ENCODE data around the gene NDUFS5. TPM values are rescaled to one million over a fixed set of nuclear protein-coding genes. Genes with fewer than 3 reads are reported as not detected.
A peak's percentile ranks its signal among the peaks of the same experiment; 100 is the strongest.

NDUFS5 gene
- total RNA-seq, 1 donor from 2014 or later = 237 TPM

GRCh38 chr1:39082811-39083576, 56.8 kb downstream of the NDUFS5 start:
- Mint-ChIP-seq H3K36me3 (ENCODE audit: low read depth) (no peaks in the 10 kb centered on the region), H3K4me3 (peak overlapping the region; percentile 90), H3K27me3 (ENCODE audit: low read depth) (peaks cover 34% of the 10 kb centered on the region), H3K4me1 (peaks cover 21% of the 10 kb centered on the region), H3K27ac (ENCODE audit: unreplicated experiment) (no peak overlapping the region), H3K9me3 (no peaks in the 10 kb centered on the region)
- no peak for TF ChIP-seq CTCF (conservative IDR thresholded peaks at IDR 0.05)
- no peak for DNase-seq (ENCODE audit: low read depth, low spot score)

GRCh38 chr1:39084191-39084590, 58.0 kb downstream of the NDUFS5 start:
- Mint-ChIP-seq H3K4me3 (peak overlapping the region; percentile 50), H3K27me3 (ENCODE audit: low read depth) (peaks cover 34% of the 10 kb centered on the region), H3K27ac (ENCODE audit: unreplicated experiment) (no peak overlapping the region), H3K36me3 (ENCODE audit: low read depth) (no peaks in the 10 kb centered on the region), H3K9me3 (no peaks in the 10 kb centered on the region), H3K4me1 (peaks cover 21% of the 10 kb centered on the region)
- no peak for TF ChIP-seq CTCF (conservative IDR thresholded peaks at IDR 0.05)
- DNase-seq (ENCODE audit: low read depth, low spot score) = no peak

Other genes starting within 250 kb of the NDUFS5 start
- 21.0 and 24.1 TPM in 2 replicates for gene RRAGC, start 166.6 kb upstream of the NDUFS5 start, total RNA-seq
- 15.0 and 20.7 TPM in 2 replicates for gene MYCBP, start 153.0 kb upstream of the NDUFS5 start, total RNA-seq
- not detected in 2 replicates for gene GJA9, start 144.8 kb upstream of the NDUFS5 start, total RNA-seq
- not detected in 2 replicates for gene RHBDL2, start 84.5 kb upstream of the NDUFS5 start, total RNA-seq
- gene AKIRIN1, start 35.1 kb upstream of the NDUFS5 start, total RNA-seq = 93.3 and 97.9 TPM in 2 replicates
- 185 and 197 TPM in 2 replicates for gene MACF1, start 178.3 kb downstream of the NDUFS5 start, total RNA-seq

Measured in neural crest cell (in vitro differentiated cells).